HepG2 (cell line): ENCODE measurements around the gene LYPLA2.

Source experiments
- BRCA1 ChIP-seq: sonication (generic); formaldehyde crosslinking; IDR thresholded peaks from 2 replicates; pipeline ENCODE4 v1.4.0; 2020; ENCODE audit warnings: missing genetic modification reagents
- JUN ChIP-seq: sonication (generic); formaldehyde crosslinking; IDR thresholded peaks from 2 replicates; pipeline ENCODE4 v1.4.0; 2020; ENCODE audit warnings: mild to moderate bottlenecking, missing genetic modification reagents
- MYC ChIP-seq: sonication (generic); formaldehyde crosslinking; IDR thresholded peaks from 2 replicates; pipeline ENCODE4 v1.9.0; 2021; ENCODE audit warnings: missing genetic modification reagents, borderline replicate concordance
- POLR2A ChIP-seq, 2 experiments: IDR thresholded peaks; 2 replicates each; pipeline ENCODE4 v1.6.1; 2011; ENCODE audit warnings: low read depth in 2 of 2, low read length in 2 of 2, mild to moderate bottlenecking in 1 of 2, moderate library complexity in 1 of 2; ENCODE audit not compliant: insufficient read depth in 1 of 2
- ZKSCAN8 ChIP-seq: IDR thresholded peaks from 2 replicates; pipeline ENCODE4 v1.6.1; 2016; ENCODE audit warnings: borderline replicate concordance, missing genetic modification reagents, missing compliant biosample characterization
- ZNF468 ChIP-seq: sonication (generic); formaldehyde crosslinking; IDR thresholded peaks from 2 replicates; pipeline ENCODE4 v1.8.0; 2022; ENCODE audit warnings: mild to moderate bottlenecking, moderate library complexity, missing genetic modification reagents
- TF ChIP-seq, protein P1 (sequence below): sonication (generic); formaldehyde crosslinking; IDR thresholded peaks from 2 replicates; pipeline ENCODE4 v1.4.0; 2020; ENCODE audit warnings: missing genetic modification reagents
- TF ChIP-seq, protein P2 (sequence below): sonication (generic); formaldehyde crosslinking; IDR thresholded peaks from 2 replicates; pipeline ENCODE4 v1.8.0; 2022; ENCODE audit warnings: missing genetic modification reagents, mild to moderate bottlenecking, borderline replicate concordance
- TF ChIP-seq, protein P3 (sequence below): sonication (generic); formaldehyde crosslinking; IDR thresholded peaks from 2 replicates; pipeline ENCODE4 v1.4.0; 2020; ENCODE audit warnings: missing genetic modification reagents

DNA sequence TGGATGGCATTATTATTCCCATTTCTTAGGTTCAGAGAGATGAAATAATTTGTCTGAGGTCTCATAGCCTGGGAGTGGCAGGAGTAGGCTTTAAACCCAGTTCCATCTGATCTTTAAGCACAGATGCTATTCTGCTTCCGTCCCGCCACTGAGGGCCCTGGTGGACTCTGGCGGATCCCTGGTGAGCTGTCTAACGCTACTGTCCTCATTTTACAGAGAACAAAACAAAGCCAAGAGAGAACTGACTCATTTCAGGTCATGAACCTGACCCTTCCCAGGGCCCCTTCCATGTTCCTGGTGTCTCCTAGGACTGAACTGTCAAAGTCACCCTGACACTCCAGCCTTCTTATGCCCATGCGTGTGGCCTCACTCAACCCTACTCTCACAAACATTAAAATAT, 12.7 kb downstream of the LYPLA2 start:
- no peak for TF ChIP-seq MYC
- no peak for TF ChIP-seq JUN (CRISPR knock-in tag)
- TF ChIP-seq ZNF468 (CRISPR knock-in tag) = no peak
- TF ChIP-seq, protein P1, sequence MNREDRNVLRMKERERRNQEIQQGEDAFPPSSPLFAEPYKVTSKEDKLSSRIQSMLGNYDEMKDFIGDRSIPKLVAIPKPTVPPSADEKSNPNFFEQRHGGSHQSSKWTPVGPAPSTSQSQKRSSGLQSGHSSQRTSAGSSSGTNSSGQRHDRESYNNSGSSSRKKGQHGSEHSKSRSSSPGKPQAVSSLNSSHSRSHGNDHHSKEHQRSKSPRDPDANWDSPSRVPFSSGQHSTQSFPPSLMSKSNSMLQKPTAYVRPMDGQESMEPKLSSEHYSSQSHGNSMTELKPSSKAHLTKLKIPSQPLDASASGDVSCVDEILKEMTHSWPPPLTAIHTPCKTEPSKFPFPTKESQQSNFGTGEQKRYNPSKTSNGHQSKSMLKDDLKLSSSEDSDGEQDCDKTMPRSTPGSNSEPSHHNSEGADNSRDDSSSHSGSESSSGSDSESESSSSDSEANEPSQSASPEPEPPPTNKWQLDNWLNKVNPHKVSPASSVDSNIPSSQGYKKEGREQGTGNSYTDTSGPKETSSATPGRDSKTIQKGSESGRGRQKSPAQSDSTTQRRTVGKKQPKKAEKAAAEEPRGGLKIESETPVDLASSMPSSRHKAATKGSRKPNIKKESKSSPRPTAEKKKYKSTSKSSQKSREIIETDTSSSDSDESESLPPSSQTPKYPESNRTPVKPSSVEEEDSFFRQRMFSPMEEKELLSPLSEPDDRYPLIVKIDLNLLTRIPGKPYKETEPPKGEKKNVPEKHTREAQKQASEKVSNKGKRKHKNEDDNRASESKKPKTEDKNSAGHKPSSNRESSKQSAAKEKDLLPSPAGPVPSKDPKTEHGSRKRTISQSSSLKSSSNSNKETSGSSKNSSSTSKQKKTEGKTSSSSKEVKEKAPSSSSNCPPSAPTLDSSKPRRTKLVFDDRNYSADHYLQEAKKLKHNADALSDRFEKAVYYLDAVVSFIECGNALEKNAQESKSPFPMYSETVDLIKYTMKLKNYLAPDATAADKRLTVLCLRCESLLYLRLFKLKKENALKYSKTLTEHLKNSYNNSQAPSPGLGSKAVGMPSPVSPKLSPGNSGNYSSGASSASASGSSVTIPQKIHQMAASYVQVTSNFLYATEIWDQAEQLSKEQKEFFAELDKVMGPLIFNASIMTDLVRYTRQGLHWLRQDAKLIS (CRISPR knock-in tag) = no peak
- TF ChIP-seq, protein P2, sequence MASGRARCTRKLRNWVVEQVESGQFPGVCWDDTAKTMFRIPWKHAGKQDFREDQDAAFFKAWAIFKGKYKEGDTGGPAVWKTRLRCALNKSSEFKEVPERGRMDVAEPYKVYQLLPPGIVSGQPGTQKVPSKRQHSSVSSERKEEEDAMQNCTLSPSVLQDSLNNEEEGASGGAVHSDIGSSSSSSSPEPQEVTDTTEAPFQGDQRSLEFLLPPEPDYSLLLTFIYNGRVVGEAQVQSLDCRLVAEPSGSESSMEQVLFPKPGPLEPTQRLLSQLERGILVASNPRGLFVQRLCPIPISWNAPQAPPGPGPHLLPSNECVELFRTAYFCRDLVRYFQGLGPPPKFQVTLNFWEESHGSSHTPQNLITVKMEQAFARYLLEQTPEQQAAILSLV (CRISPR knock-in tag) = no peak
- no peak for TF ChIP-seq BRCA1
- TF ChIP-seq, protein P3, sequence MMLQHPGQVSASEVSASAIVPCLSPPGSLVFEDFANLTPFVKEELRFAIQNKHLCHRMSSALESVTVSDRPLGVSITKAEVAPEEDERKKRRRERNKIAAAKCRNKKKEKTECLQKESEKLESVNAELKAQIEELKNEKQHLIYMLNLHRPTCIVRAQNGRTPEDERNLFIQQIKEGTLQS (CRISPR knock-in tag) = no peak
- no peak for TF ChIP-seq ZKSCAN8 (CRISPR knock-in tag)
- TF ChIP-seq POLR2A (IDR thresholded peaks at IDR 0.05; ENCODE audit: insufficient read depth in 1 of 2, low read depth in 2 of 2, low read length in 2 of 2) = no peak
